GM12878 (cell line): Measurements from ENCODE around the gene TSC22D4. TPM values are rescaled to one million over a fixed set of nuclear protein-coding genes. Genes with fewer than 3 reads are reported as not detected.
A peak's percentile ranks its signal among the peaks of the same experiment; 100 is the strongest.

Source experiments
- ATAC-seq: fragments of 200-7000 bp; cut with Tn5 transposase; 3 replicates; pipeline ENCODE4 v1.9.1; 2020; ENCODE audit warnings: mild to moderate bottlenecking, moderate library complexity
- BruUV-seq: library from RNA; stranded (reverse); fragments of 400-500 nt; replicated peaks from 2 replicates; lab custom pipeline; 2021; lab: Mats Ljungman, UMichigan
- CTCF ChIA-PET: fragments of 300-600 bp; sonication (Branson Sonifier 250); formaldehyde crosslinking; extraction: SDS; loops from one replicate; lab custom pipeline; 2021; ENCODE audit warnings: inconsistent platforms; lab: Yijun Ruan, JAX
- POLR2A ChIA-PET: fragments of 350-600 bp; formaldehyde crosslinking; extraction: SDS; loops from one replicate; lab custom pipeline; 2021; ENCODE audit warnings: inconsistent platforms; lab: Charles Lee
- RAD21 ChIA-PET: fragments of 300-600 bp; sonication (Branson Sonifier 250); formaldehyde crosslinking; loops from one replicate; lab custom pipeline; 2023; ENCODE audit warnings: antibody characterized with exemption; ENCODE audit not compliant: unreplicated experiment; lab: Charles Lee
- SMC1A ChIA-PET: fragments of 300-600 bp; sonication (Branson Sonifier 250); formaldehyde crosslinking; loops from one replicate; lab custom pipeline; 2023; ENCODE audit not compliant: unreplicated experiment, uncharacterized antibody; lab: Charles Lee
- DNase-seq: peaks from one replicate; pipeline ENCODE4 v3.0.0-alpha.2; 2011; ENCODE audit warnings: low read depth, low spot score
- FAIRE-seq: peaks from 3 replicates; lab custom pipeline; 2011; peaks lifted over from hg19 to GRCh38; lab: Jason Lieb, UNC
- H2AFZ ChIP-seq: 2 replicates; pipeline ENCODE4 v1.6.0; 2011; ENCODE audit warnings: low read depth, low read length, control low read depth; ENCODE audit not compliant: control insufficient read depth
- H3K27ac ChIP-seq: 2 replicates; pipeline ENCODE4 v1.5.1; 2011; ENCODE audit warnings: control low read depth; ENCODE audit not compliant: control insufficient read depth, insufficient read depth
- H3K27me3 ChIP-seq, 2 experiments: replicated peaks in 1 of 2; 2 replicates each; pipeline versions ENCODE4 v1.6.0 to v1.6.1; 2011; ENCODE audit warnings: low read length in 1 of 2; ENCODE audit not compliant: control insufficient read depth in 2 of 2, insufficient read depth in 2 of 2
- H3K36me3 ChIP-seq, 2 experiments: 2 replicates each; pipeline ENCODE4 v1.5.1; 2011; ENCODE audit warnings: low read length in 1 of 2; ENCODE audit not compliant: control insufficient read depth in 2 of 2, insufficient read depth in 2 of 2
- H3K4me1 ChIP-seq: 2 replicates; pipeline ENCODE4 v1.6.1; 2011; ENCODE audit warnings: mild to moderate bottlenecking, low read length, moderate library complexity, mixed read lengths; ENCODE audit not compliant: control insufficient read depth, insufficient read depth
- H3K4me2 ChIP-seq: 2 replicates; pipeline ENCODE4 v1.6.0; 2011; ENCODE audit warnings: control low read depth; ENCODE audit not compliant: control insufficient read depth, insufficient read depth
- H3K4me3 ChIP-seq: fragments of 200-600 bp; sonication (generic); 2 replicates; pipeline ENCODE4 v1.5.1; 2016
- H3K79me2 ChIP-seq: 2 replicates; pipeline ENCODE4 v1.6.0; 2011; ENCODE audit warnings: low read length; ENCODE audit not compliant: control insufficient read depth, insufficient read depth
- H3K9ac ChIP-seq: 2 replicates; pipeline ENCODE4 v1.8.0; 2011; ENCODE audit warnings: low read length, control low read depth, mixed read lengths; ENCODE audit not compliant: control insufficient read depth, insufficient read depth
- H3K9me3 ChIP-seq: replicated peaks from 3 replicates; pipeline ENCODE4 v1.5.1; 2011; ENCODE audit warnings: mild to moderate bottlenecking, low read length; ENCODE audit not compliant: control insufficient read depth, insufficient read depth
- H4K20me1 ChIP-seq: 2 replicates; pipeline ENCODE4 v1.6.0; 2011; ENCODE audit not compliant: control insufficient read depth, insufficient read depth
- BHLHE40 ChIP-seq, 2 experiments: fragments of 450-650 bp in 1 of 2; IDR thresholded peaks; 2 replicates each; pipeline ENCODE4 v1.6.1; 2011 to 2017; ENCODE audit warnings: low read depth in 2 of 2, borderline replicate concordance in 1 of 2, improper control_type of control experiment in 1 of 2, low read length in 1 of 2, mild to moderate bottlenecking in 1 of 2
- CBX5 ChIP-seq: sonication (generic); IDR thresholded peaks from 2 replicates; pipeline ENCODE4 v1.6.1; 2016; ENCODE audit warnings: low read depth, moderate library complexity, mild to moderate bottlenecking, inconsistent platforms
- EP300 ChIP-seq, 2 experiments: fragments of 150-350 bp in 1 of 2; IDR thresholded peaks; 2 replicates each; pipeline ENCODE4 v1.6.1; 2011 to 2012; ENCODE audit warnings: low read depth in 2 of 2, low read length in 2 of 2, borderline replicate concordance in 1 of 2, improper control_type of control experiment in 1 of 2, inconsistent platforms in 1 of 2; ENCODE audit not compliant: control insufficient read depth in 1 of 2
- HDGF ChIP-seq: fragments of 450-650 bp; IDR thresholded peaks from 2 replicates; pipeline ENCODE4 v1.6.1; 2016; ENCODE audit warnings: antibody characterized with exemption
- IKZF1 ChIP-seq: fragments of 450-650 bp; conservative IDR thresholded peaks from 2 replicates; pipeline ENCODE4 v1.6.1; 2017; ENCODE audit warnings: antibody characterized with exemption, mild to moderate bottlenecking
- MTA2 ChIP-seq: fragments of 450-650 bp; IDR thresholded peaks from 2 replicates; pipeline ENCODE4 v1.6.1; 2016; ENCODE audit warnings: low read depth, mild to moderate bottlenecking, moderate library complexity
- NBN ChIP-seq: fragments of 450-650 bp; IDR thresholded peaks from 2 replicates; pipeline ENCODE4 v1.6.1; 2016
- PAX8 ChIP-seq: fragments of 450-650 bp; IDR thresholded peaks from 2 replicates; pipeline ENCODE4 v1.6.1; 2017; ENCODE audit warnings: mild to moderate bottlenecking, moderate library complexity
- POU2F2 ChIP-seq: IDR thresholded peaks from 3 replicates; pipeline ENCODE4 v1.6.1; 2011; ENCODE audit warnings: low read depth, mild to moderate bottlenecking, low read length, borderline replicate concordance
- SIN3A ChIP-seq: IDR thresholded peaks from 2 replicates; pipeline ENCODE4 v1.6.1; 2012; ENCODE audit warnings: low read depth, low read length, improper control_type of control experiment
- SMC3 ChIP-seq: IDR thresholded peaks from 2 replicates; pipeline ENCODE4 v1.6.1; 2011; ENCODE audit warnings: low read length, improper control_type of control experiment, borderline replicate concordance
- SPI1 ChIP-seq: IDR thresholded peaks from 2 replicates; pipeline ENCODE4 v1.6.1; 2011; ENCODE audit warnings: low read depth, mild to moderate bottlenecking, low read length, moderate library complexity, borderline replicate concordance; ENCODE audit not compliant: insufficient read depth
- ZNF24 ChIP-seq: fragments of 450-650 bp; IDR thresholded peaks from 2 replicates; pipeline ENCODE4 v1.6.1; 2017; ENCODE audit warnings: antibody characterized with exemption, mild to moderate bottlenecking
- WGBS: methylation state at CpG from one replicate; pipeline ENCODE4 v1.1.6; 2016; ENCODE audit warnings: low lambda C conversion rate; ENCODE audit not compliant: insufficient replicate concordance, insufficient coverage; ENCODE audit errors: missing lambda C conversion rate; 5-methylcytosine and 5-hydroxymethylcytosine counted together
- in situ Hi-C: fragments of 300-500 bp; cut with MboI; formaldehyde crosslinking; loops from 9 replicates; pipeline ENCODE4 v1.14.3; 2018; ENCODE audit warnings: mixed read lengths
- intact Hi-C: fragments of 100-400 bp; cut with micrococcal nuclease; formaldehyde crosslinking; loops from one replicate; pipeline ENCODE4 v1.14.2; 2022; ENCODE audit not compliant: unreplicated experiment
- polyA plus RNA-seq, 11 experiments: library from polyadenylated mRNA; depleted of rRNA in 4 of 11; unstranded in 6 of 11; stranded (reverse) in 5 of 11; fragments of >200 nt; fragmentation: Nextera tagmentation in 4 of 11; fragmentation: Illumina TruSeq in 1 of 11; extraction: Ambion mirVana in 4 of 11; extraction: Trizol in 1 of 11; gene quantifications; 1 replicate in 1 of 11; 2 replicates in 10 of 11; pipeline versions ENCODE4 v1.2.1 to v1.2.3, GENCODE V29; 2011 to 2016; ENCODE audit warnings: inconsistent platforms in 2 of 11, missing spikeins in 2 of 11, low read depth in 1 of 11
- total RNA-seq, 4 experiments: library from RNA; depleted of rRNA in 3 of 4; stranded (reverse); fragments of >200 nt in 3 of 4; fragmentation: Illumina TruSeq in 1 of 4; extraction: Trizol in 1 of 4; gene quantifications; 2 replicates each; pipeline versions ENCODE4 v1.2.1 to v1.2.3, GENCODE V29; 2013 to 2021
- TF ChIP-seq, protein P1 (sequence below): IDR thresholded peaks from 2 replicates; pipeline ENCODE4 v1.6.1; 2012; ENCODE audit warnings: low read depth, low read length, improper control_type of control experiment
- TF ChIP-seq, protein P2 (sequence below): fragments of 450-650 bp; IDR thresholded peaks from 2 replicates; pipeline ENCODE4 v1.6.1; 2017; ENCODE audit warnings: mild to moderate bottlenecking, moderate library complexity
- TF ChIP-seq, protein P3 (sequence below): IDR thresholded peaks from 2 replicates; pipeline ENCODE4 v1.6.1; 2011; ENCODE audit warnings: low read depth, low read length, improper control_type of control experiment, borderline replicate concordance

The TSC22D4 gene
- total and polyA plus RNA-seq, 10 of the 15 experiments (the other 5 are each of a cell fraction or from before 2014, with no cell fraction given): 0.50 to 65.7 (median 24.4) TPM

DNA sequence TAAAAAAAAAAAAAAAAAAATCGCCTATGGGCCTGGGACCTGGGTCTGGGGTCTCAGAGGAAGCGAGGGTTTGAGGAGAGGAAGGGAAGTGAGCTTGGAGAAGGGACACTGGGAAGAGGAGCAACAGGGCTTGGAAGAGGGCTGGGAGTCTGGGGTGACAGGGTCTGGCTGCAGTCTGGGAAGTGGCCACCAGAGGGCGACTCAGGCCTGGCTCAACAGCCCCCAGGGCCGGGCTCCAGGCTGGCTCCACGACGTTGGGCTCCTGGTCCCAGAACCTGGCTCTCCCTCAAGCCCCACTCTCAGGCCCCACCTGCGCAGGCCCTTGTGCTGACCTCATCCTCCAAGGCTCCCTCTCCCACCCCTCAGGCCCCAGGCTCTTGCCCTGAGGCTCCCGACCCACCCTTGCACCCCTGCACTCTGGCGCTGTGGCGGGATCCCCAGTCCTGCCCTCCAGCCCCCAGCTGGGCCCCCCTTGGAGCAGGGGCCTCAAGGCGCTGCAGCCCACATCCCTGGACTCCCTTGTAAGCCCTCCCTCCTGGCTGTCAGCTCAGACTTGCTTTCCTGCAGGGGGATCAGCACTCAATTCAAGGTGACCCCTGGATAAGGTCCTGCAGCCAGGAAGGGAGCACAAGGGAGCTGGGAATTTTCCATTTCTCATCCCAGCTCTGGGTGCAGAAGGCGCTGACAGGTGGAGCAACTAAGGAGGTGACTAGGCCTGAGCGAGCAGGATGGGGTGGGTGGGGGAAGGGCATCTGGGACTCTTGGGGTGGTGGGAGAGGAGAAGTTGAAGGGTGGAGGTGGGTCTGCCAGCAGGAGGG lies 9.6 kb downstream of the TSC22D4 start:
- SMC1A ChIA-PET: interaction anchor here (0.6 to 2.9 kb wide), 10 partner anchors 10 to 224 kb away, joined by 3 to 24 read pairs (median 3); partner anchors contain the start of gene TSC22D4
- in situ Hi-C loops: loop anchor here (5.0 to 25.0 kb wide), 4 partner anchors 88 to 385 kb away; partner anchors contain the start of genes GIGYF1 and SLC12A9
- no TSS peak for BruUV-seq
- Histone ChIP-seq H3K4me3 (no peak overlapping the region), H3K4me2 (no peak overlapping the region), H2AFZ (no peak overlapping the region), H3K27ac (no peak overlapping the region), H3K9ac (no peak overlapping the region), H3K36me3 (peaks cover 6 to 15% of the 10 kb centered on the region in 2 experiments; a peak in 3 of 4 replicates), H3K79me2 (peaks cover 11% of the 10 kb centered on the region), H3K27me3 (no peaks in the 10 kb centered on the region), H4K20me1 (no peaks in the 10 kb centered on the region), H3K9me3 (no peaks in the 10 kb centered on the region), H3K4me1 (peaks cover 12% of the 10 kb centered on the region)
- CTCF ChIA-PET: interaction anchor here (0.7 to 3.5 kb wide), 21 partner anchors 9 to 337 kb away, joined by 3 to 50 read pairs (median 5); partner anchors contain the start of genes AGFG2, FBXO24, LRCH4 and TSC22D4
- peak; percentile 94 for ATAC-seq
- WGBS: 37% methylated on average over 12 of the region's 13 CpGs
- RAD21 ChIA-PET: interaction anchor here (0.6 to 2.8 kb wide), 8 partner anchors 13 to 90 kb away, joined by 3 to 24 read pairs (median 4); partner anchors contain the start of gene PPP1R35
- intact Hi-C loops: loop anchor here (1.0 to 10.0 kb wide), 2 partner anchors 90 to 225 kb away; partner anchors contain the start of gene GIGYF1
- POLR2A ChIA-PET: interaction anchor here (0.5 kb wide), 1 partner anchor 51 kb away, joined by 5 read pairs; no protein-coding TSS in a partner anchor
- no peak for DNase-seq
- peak; percentile 75 for FAIRE-seq
- TF ChIP-seq IKZF1 (peak; percentile 33; the same call in 1 of the 2 replicates), CBX5 (no peak), EP300 (IDR thresholded peaks at IDR 0.05; ENCODE audit: borderline replicate concordance in 1 of 2, control insufficient read depth in 1 of 2, low read depth in 2 of 2, low read length in 2 of 2) (no peak), SMC3 (peak; percentile 96), HDGF (peak; percentile 72; the same call in 1 of the 2 replicates), POU2F2 (peak; percentile 33; the same call in 1 of the 3 replicates), SIN3A (no peak), NBN (0 out of 2 replicates have a peak, but pooled peaks have one; percentile 44), PAX8 (no peak), MTA2 (no peak), ZNF24 (no peak), BHLHE40 (IDR thresholded peaks at IDR 0.05; ENCODE audit: borderline replicate concordance in 1 of 2, low read depth in 2 of 2, low read length in 1 of 2) (no peak), SPI1 (no peak)
- TF ChIP-seq, protein P1, sequence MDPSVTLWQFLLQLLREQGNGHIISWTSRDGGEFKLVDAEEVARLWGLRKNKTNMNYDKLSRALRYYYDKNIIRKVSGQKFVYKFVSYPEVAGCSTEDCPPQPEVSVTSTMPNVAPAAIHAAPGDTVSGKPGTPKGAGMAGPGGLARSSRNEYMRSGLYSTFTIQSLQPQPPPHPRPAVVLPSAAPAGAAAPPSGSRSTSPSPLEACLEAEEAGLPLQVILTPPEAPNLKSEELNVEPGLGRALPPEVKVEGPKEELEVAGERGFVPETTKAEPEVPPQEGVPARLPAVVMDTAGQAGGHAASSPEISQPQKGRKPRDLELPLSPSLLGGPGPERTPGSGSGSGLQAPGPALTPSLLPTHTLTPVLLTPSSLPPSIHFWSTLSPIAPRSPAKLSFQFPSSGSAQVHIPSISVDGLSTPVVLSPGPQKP: no peak
- TF ChIP-seq, protein P2, sequence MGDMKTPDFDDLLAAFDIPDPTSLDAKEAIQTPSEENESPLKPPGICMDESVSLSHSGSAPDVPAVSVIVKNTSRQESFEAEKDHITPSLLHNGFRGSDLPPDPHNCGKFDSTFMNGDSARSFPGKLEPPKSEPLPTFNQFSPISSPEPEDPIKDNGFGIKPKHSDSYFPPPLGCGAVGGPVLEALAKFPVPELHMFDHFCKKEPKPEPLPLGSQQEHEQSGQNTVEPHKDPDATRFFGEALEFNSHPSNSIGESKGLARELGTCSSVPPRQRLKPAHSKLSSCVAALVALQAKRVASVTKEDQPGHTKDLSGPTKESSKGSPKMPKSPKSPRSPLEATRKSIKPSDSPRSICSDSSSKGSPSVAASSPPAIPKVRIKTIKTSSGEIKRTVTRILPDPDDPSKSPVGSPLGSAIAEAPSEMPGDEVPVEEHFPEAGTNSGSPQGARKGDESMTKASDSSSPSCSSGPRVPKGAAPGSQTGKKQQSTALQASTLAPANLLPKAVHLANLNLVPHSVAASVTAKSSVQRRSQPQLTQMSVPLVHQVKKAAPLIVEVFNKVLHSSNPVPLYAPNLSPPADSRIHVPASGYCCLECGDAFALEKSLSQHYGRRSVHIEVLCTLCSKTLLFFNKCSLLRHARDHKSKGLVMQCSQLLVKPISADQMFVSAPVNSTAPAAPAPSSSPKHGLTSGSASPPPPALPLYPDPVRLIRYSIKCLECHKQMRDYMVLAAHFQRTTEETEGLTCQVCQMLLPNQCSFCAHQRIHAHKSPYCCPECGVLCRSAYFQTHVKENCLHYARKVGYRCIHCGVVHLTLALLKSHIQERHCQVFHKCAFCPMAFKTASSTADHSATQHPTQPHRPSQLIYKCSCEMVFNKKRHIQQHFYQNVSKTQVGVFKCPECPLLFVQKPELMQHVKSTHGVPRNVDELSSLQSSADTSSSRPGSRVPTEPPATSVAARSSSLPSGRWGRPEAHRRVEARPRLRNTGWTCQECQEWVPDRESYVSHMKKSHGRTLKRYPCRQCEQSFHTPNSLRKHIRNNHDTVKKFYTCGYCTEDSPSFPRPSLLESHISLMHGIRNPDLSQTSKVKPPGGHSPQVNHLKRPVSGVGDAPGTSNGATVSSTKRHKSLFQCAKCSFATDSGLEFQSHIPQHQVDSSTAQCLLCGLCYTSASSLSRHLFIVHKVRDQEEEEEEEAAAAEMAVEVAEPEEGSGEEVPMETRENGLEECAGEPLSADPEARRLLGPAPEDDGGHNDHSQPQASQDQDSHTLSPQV: no peak
- TF ChIP-seq, protein P3, sequence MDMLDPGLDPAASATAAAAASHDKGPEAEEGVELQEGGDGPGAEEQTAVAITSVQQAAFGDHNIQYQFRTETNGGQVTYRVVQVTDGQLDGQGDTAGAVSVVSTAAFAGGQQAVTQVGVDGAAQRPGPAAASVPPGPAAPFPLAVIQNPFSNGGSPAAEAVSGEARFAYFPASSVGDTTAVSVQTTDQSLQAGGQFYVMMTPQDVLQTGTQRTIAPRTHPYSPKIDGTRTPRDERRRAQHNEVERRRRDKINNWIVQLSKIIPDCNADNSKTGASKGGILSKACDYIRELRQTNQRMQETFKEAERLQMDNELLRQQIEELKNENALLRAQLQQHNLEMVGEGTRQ: no peak
